Measurements from ENCODE around the gene SERPINA7. TPM values are rescaled to one million over a fixed set of nuclear protein-coding genes. Genes with fewer than 3 reads are reported as not detected.

Gene SERPINA7
- polyA plus RNA-seq, 3 donors: not detected

Other genes starting within 250 kb of the SERPINA7 start
- not detected for gene NRK, start 216.2 kb downstream of the SERPINA7 start, polyA plus RNA-seq
- gene PWWP3B, start 129.6 kb upstream of the SERPINA7 start, polyA plus RNA-seq: not detected

Measured in CD14-positive monocyte (primary cell).